NCI-H526 treated with DMSO at 0.1 percent for 48 hours (cell line): ENCODE results near the gene MAP1LC3C.
A peak's percentile ranks its signal among the peaks of the same experiment; 100 is the strongest.

Experiments used
- DNase-seq: peaks from one replicate; lab custom pipeline; 2025; lab: John Stamatoyannopoulos, UW

The MAP1LC3C gene

DNA sequence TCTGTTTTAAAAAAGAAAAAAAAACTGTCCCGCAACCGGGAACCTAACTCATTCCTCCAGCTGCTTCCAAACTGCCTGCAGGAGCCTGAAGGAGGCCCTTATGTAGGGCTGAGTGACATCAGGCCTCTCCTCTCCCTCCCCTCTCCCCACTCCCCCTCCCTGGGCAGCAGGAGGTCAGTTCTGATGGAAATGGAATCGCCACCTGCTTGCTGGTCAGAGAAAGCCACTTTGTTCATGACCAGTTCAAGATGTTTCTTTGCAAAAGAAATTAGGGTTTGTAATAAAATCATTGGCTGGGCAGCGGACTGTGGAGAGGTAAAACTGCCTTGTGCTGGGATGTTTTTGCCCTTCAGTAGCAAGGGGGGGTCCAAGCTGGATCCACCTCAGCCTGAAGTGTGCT, at the start of gene MAP1LC3C:
Gene MAP1LC3C (minus strand): TSS at position 73 of the 400 bp plus-strand sequence. CDS start 90 bp downstream, outside the sequence.
- DNase-seq = no peak

DNA sequence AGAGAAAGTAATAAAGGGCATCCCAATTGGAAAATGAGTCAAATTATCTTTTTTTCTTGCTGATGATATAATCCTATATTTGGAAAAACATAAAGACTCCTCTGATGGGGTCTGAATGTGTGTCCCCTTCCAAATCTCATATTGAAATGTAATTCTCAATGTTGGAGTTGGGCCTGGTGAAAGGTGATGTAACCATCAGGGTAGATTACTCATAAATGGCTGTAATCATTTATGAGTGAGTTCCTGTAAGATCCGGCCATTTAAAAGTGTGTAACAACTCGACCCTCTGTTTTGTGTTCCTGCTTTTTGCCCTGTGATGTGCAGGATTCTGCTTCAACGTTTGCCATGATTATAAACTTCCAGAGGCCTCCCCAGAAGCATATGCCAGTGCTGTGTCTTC, 44.3 kb upstream of the MAP1LC3C start:
- no peak for DNase-seq

DNA sequence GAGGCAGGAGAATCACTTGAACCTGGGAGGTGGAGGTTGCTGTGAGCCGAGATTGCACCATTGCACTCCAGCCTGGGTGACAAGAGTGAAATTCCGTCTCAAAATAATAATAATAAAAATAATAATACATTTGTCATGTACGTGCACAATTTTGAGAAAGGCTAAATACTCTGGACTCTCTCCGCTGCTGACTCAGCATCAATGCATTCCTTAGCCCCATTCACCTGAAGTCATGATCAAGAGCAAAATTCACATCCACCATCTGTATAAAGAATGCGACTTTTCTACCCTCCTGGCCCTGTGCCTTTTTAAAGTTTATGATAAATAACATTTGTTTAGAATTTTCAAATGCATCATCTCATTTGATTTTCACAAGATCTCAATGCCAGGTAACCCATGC, 35.5 kb upstream of the MAP1LC3C start:
- no peak for DNase-seq

DNA sequence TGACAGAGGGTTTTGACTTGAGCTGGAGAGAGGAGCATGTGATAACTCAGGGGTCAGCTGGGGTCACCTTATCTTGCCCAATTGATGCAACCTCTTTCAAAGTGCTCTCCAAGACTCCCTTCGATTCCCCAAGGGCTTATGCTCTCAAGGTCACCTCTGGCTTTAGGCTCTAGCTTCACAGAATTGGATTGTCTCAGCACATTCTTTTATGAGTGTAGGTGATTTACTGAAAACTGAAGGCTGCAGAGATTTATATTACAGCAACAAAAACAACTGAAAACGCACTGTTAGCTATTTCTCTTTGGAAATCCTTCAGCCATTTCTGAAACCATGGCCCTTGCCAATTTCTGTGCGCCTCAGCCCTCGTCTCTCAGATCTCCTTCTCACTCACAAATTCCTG, 34.5 kb upstream of the MAP1LC3C start:
- no peak for DNase-seq

DNA sequence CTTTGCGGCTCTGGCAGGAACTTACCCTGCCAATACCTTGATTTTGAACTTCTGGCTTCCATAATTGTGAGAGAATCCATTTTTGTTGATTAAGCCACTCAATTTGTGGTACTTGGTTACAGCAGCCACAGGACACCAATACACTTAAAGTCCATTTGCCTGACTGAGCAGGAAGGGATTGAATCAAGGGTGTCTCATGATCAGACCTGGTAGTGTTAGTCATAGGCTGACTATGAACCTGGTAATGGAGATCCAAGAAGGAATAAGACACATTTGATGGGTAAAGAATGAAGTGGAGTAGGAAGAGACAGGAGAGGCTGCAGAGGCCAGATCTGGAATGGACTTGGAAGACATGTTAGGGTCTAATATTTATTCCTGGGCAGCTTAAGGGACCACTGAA, 31.2 kb upstream of the MAP1LC3C start:
- no peak for DNase-seq

DNA sequence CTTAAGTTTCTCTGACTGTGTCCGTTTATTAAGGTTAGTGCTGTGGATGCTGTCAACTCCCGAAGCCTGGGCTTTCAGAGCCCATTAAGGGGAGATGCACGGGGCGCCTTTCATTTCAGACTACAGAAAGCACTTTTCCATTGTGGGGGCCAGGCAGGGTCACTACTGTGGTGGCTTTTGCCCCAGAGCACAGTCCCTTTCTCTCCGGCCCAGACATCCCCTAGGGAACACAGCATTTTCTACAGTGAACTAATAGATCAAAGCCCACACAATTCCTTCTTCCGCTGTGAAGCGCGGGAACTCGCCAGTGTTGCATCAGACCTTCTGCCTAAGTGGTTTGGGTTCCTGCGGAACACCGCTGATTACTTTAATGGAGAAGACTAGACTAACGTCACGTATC, 26.8 kb upstream of the MAP1LC3C start:
- DNase-seq = no peak

DNA sequence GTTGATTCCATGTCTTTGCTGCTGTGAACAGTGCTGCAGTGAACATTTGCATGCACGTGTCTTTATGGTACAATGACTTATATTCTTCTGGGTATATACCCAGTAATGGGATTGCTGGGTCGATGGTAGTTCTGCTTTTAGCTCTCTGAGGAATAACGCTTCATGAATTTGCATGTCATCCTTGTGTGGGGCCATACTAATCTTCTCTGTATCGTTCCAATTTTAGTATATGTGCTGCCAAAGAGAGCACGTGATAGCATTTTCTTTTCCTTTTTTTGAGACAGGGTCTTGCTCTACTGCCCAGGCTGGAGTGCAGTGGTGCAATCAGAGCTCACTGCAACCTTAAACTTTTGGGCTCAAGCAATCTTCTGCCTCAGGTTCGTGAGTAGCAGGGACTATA, 24.9 kb upstream of the MAP1LC3C start:
- DNase-seq = no peak

DNA sequence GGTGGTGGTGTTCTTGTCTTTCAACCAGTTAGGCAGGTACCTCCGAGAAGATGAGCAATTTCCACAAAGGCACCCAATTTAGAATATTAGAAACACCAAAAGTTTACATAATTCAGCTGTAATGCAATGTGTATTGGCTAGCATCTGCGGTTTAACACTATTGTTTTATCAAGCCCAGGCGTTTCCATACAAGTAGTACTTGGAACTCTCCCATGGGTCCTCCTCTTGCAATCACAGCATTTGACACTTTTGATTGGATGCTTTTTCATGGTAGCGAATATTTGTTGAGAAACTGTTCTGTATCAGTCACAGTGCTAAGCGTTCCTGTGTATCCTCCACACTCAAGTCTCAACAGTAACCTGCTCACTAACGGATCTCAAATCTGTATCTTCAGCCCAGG, 20.1 kb upstream of the MAP1LC3C start:
- no peak for DNase-seq

DNA sequence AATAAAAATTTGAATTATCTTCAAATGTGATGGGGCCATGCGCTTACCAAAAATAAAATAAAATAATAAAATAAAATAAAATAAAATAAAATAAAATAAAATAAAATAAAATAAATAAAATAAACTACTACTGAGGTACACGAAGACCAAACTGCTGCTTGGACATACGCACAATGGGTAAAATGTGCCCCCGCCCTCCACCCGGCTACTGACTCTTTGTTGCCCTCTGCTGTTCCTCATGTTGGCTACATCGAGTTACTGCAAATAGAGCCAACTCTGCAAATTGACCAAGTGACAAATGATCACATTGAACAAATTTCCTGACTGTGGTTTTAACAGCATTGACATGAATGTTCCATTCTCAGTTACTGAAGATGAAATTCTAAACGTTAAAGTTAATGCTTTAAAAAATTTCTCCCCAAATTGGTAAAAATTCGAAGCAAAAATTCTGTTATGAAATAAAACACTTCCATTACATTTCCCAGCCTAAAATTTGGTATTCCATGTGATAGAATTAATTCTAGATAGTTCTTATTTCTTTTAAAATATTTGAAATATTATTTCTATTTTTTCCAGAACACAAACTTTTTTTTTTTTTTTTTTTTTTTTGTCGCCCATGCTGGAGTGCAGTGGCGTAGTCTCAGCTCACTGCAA, 18.8 kb upstream of the MAP1LC3C start:
- DNase-seq = peak; percentile 18

DNA sequence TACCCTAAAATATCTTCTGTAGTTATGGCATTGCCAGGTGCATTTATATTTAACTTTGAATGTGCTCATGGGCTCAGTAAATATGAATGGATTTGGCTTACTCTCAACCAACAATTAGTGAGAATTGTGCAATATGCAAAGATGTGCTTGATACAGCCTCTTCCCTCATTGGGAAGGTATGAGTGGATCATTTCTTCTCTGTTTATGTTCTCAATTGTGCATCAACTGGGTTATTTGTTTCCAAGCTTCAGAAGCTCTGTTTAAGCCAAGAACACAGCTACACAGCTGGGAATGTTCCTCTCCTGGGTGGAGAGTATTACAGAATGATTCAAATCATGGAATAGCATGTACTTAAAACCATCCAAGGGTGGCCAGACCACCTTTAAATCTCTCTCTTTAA, 17.6 kb upstream of the MAP1LC3C start:
- no peak for DNase-seq

DNA sequence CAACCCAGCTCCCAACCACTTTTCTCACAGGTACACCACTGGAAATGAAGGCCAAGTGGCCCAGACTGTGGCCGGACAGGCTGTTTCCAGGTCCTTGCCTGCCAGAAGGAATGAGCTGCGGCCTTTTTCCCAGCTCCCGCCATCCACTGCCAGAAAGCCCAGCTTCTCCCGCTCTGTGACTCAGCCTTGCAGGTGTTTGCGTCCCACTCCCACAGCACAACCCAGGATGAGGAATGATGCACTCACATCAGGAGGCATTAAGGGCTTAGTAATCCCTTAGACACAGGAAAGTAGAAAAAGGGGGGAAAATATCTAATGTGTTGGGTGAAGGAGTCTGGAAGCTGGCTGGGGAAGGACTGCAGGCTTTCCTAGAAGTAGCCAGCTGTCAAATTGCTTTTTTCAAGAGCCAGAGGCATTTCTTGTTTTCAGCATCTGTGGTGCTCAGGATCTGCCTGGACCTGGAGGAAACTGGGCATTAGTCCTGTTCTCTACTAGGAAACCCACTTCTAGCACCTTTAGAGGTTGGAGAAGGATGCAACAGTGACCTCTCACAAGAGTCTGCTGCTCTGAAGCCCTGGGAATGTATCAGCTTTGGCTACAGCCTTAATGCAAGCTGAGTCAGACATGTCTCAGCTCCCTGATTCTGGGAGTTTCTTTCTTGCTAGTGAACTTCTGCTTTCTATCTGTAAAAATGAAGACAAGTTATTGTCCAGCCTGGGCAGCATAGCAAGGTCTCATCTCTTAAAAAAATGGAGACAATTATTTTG, 13.2 kb upstream of the MAP1LC3C start:
- DNase-seq = no peak

DNA sequence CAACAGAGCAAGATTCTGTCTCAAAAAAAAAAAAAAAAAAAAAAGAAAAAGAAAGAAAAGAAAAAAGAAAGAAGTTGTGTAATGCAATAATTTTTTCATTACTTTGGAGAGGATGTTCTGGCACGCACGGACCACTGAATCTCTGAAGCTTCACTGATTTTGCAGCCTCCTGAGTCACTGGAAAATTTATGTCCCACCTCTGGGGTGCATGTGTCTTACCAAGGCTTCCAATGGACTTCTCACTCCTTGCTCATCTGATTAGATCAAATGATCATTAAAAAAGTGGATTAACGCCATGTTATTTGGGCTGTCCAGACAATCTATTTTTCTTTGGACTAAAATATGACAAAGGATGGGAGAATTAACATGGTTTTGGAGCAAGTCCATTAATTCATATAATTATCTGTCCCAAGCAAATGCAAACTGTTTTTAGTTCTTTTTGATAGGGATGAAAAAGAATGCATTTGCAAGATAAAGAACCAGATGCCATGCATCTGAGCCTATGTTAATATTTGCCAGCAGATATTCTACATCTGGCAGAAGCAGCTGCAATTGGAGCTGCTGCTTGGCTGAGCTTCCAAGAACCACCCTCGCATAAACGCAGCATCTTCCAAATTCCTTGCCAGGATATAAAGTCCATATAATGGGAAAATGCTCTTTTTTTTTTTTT, 10.1 kb upstream of the MAP1LC3C start:
- no peak for DNase-seq

DNA sequence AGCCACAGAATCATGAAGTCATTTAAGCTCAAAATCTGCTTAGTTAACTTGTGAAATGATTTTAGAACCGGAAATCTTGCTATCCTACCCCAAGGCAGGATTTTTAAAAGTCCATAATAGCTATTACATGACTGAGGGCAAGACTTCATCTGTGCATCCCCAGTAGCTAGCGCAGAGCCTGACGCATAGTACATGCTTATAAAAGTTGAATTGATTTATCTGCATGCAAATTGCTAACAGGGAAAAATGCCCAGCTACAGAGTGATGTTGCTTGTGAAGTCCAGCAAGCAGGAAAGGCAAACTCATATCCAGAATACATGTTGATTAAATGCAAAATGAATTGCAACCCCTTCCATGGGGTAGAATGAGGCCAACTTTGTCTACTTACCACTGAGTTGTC, 8.1 kb upstream of the MAP1LC3C start:
- DNase-seq = no peak

DNA sequence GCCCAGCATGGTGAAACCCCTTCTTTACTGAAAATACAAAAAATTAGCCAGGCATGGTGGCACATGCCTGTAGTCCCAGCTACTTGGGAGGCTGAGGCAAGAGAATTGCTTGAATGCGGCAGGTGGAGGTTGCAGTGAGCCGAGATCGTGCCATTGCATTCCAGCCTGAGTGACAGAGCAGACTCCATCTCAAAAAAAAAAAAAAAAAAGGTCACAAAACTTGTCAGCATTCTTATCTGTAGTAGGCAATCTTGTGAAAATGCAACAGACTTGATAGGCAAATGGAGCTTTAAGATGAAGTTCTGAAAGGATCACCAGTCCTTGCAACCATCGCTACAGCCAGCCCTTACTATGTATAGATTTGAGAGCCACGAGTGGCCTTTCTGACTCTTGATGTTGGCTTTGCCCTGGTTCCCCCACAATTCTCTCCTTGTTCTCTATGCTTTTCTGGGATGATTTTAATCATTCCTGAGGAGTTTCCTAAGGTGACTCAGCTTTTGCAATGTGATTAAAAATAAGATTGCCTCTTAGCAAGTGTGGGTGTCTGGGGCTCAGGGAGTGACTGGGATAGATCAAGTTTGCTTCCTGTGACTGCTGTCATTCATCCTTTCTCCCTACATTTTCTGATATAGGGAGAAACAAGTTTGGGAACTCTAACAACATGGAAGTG, 7.1 kb upstream of the MAP1LC3C start:
- no peak for DNase-seq

DNA sequence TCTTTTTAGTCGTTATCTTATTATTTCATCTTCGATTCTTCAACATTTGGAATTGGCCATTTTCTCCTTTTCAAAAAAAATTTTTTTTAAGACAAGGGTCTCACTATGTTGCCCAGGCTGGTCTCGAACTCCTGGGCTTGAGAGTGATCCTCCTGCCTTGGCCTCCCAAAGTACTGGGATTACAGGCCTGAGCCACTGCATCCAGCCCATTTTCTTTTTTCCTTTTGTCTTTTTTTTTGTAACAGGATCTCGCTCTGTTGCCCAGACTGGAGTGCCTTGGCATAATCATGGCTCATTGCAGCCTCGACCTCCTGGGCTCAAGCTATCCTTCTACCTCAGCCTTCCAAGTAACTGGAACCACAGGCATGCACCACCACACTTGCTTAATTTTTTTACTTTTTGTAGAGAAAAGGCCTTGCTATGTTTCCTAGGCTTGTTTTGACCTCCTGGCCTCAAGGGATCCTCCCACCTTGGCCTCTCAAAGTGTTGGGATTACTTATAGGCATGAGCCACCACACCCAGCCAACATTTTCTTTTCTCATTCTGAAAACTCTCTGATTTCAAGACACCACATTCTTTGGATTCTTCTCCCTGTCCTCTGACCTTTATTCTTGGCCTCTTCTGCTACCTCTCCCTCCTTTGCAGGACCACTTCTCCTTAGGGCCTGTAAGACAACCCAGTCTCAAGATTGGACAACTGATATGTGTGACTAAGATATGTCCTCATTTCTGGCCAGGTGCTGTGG, 6.0 kb upstream of the MAP1LC3C start:
- no peak for DNase-seq

DNA sequence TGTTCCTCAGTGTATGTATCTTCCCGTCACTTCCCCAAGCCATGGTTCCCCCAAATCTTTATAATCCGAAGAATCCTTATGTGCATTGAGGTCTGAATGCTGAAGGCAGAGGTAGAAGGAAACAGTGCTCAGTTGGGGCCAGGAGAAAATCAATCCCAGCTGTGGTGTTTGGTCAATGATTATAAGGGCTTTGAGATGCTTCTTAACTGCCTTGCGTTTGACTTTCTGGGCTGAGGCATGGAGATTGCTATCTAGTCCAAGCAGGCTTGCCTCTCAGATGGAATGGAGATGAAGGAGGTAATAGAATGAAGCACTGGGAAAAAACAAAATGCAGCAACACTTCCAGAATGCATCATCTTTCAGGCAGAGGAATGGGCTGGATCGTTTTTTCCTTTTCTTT, 3.6 kb upstream of the MAP1LC3C start:
- DNase-seq = no peak

DNA sequence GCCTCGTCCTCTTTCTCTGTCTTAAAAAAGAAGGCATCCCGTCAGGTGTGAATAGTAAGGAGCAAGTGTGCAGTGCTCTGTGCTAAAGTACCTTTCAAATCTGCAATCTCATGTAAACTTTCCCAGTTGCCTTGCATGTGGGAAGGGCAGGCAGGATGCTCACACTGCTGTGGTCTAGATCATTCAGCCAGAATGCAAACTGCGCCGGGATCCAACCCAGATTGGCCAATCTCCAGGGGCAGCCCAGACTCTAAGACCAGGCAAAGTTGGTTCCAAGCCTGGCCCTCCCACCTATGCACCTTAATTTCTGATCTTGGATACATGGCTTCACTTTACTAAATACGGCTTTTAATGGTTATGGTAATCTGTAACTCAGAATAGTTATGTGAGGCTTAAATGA, 3.2 kb upstream of the MAP1LC3C start:
- DNase-seq = no peak

DNA sequence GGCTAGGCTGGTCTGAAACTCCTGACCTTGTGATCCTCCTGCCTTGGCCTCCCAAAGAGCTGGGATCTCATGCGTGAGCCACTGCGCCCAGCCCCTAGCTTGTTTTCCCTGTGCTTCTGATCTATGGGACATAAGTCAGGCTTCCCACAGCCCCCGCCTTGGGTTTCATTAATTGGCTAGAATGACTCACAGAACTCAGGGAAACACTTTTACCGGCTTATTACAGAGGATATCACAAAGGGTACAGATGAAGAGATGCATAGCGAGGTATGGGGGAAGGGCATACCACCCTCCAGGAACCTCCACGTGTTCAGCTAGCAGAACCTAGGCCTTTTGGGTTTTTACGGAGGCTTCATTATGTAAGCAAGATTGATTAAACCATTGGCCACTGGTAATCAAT, 1.5 kb upstream of the MAP1LC3C start:
- no peak for DNase-seq

DNA sequence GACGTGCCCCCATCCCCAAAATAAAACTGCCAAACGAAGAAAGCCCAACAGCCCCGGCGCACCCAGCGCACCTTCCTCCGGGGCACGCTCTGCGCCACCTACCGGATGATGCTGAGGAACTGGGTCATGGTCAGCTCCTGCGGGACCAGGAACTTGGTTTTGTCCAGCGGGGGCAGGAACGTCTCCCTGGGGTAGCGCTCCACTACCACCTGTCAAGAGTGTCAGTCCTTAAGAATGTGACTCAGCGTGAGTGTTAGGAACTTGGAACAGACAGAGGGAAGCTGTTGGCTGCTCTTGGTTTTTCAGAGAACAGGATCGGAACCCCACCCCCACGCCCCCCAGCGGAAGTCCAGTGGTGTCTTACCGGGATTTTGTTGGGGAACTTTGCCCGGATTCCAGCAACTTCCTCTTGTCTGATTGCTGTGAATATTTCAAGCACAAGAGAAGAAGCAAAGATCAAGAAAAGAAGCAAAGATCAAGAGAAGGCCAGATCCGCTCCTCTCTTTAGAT, 431 bp downstream of the MAP1LC3C start:
- no peak for DNase-seq

DNA sequence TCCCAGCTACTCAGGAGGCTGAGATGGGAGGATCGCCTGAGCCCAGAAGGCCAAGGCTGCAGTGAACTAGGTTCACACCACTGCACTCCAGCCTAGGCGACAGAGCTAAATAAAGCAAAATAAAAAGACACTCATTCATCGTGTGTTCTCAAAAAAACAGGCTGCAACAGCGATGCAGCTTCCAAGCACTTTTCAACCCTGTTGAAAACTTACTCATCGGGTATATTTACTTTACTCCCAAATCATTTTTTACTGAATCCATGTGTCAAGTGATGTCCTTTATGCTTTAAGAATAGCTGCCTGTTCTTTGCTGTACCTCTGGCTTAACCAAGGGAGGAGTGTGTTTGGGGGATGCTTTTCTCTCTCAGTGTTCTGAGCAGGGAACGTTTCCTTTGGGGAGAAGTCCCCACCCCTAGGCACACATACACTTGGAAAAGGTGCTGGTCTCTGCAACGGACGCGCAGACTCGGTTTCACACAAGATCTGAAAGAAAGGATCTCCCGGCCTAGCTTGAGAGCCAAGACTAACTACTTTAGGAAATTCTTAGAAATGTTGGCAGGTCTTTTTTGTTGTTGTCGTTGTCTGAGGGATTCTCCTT, 1.4 kb downstream of the MAP1LC3C start:
- DNase-seq = no peak

DNA sequence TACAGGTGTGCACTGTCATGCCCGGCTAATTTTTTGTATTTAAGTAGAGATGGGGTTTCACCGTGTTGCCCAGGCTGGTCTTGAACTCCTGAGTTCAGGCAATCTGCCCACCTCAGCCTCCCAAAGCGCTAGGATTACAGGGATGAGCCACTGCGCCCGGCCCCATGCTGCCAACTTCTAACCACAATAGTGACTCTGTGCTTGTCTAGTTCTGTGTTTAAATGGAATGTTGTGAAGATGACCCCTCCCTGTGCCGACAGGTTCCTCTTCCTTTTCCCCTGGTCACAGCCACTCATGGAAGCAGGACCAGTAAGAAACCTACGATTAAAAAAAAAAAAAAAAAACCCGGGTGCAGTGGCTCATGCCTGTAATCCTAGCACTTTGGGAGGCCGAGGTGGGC, 4.7 kb downstream of the MAP1LC3C start:
- DNase-seq = no peak
